Upper lobe of left lung (tissue), 6 donors: Measurements from ENCODE around the gene NDUFS1. TPM values are rescaled to one million over a fixed set of nuclear protein-coding genes. Genes with fewer than 3 reads are reported as not detected.
"Not testable (repeated sequence)": the region's sequence is repeated elsewhere in the genome, so short reads cannot be mapped to it uniquely, and the experiment has no call there.

Experiments
- ATAC-seq, 2 donors: fragments of 200-7000 bp; cut with Tn5 transposase; one replicate each; pipeline ENCODE4 v1.9.1; 2022; ENCODE audit warnings: mild to moderate bottlenecking in 2 of 2, moderate library complexity in 2 of 2; ENCODE audit not compliant: low FRiP score in 2 of 2
- DNase-seq, 2 donors: peaks; one replicate each; pipeline ENCODE4 v3.0.0-alpha.2; 2019 to 2020
- H3K27ac ChIP-seq, 4 donors: fragments of 200-600 bp; sonication (generic); one replicate each; pipeline ENCODE4 v1.5.1; 2016 to 2019
- H3K27me3 ChIP-seq, 4 donors: fragments of 200-600 bp; sonication (generic); one replicate each; pipeline ENCODE4 v1.5.1; 2017 to 2019
- H3K36me3 ChIP-seq, 4 donors: fragments of 200-600 bp; sonication (generic); one replicate each; pipeline ENCODE4 v1.5.1; 2016 to 2019
- H3K4me1 ChIP-seq, 4 donors: fragments of 200-600 bp; sonication (generic); one replicate each; pipeline ENCODE4 v1.5.1; 2018 to 2019
- H3K4me3 ChIP-seq, 4 donors: fragments of 200-600 bp; sonication (generic); one replicate each; pipeline ENCODE4 v1.5.1; 2017 to 2019; ENCODE audit warnings: mild to moderate bottlenecking in 2 of 4, moderate library complexity in 1 of 4
- H3K9me3 ChIP-seq, 4 donors: fragments of 200-600 bp; sonication (generic); one replicate each; pipeline ENCODE4 v1.5.1; 2018 to 2019
- EP300 ChIP-seq, 4 donors: sonication (generic); formaldehyde crosslinking; IDR thresholded peaks; one replicate each; pipeline ENCODE4 v1.5.1; 2017; ENCODE audit warnings: antibody characterized with exemption in 4 of 4, control low read depth in 2 of 4
- POLR2A ChIP-seq, 4 donors: fragments of 450-650 bp; IDR thresholded peaks; one replicate each; pipeline ENCODE4 v1.5.1; 2016 to 2017; ENCODE audit warnings: antibody characterized with exemption in 4 of 4, mild to moderate bottlenecking in 2 of 4
- POLR2AphosphoS5 ChIP-seq, 2 donors: sonication (generic); formaldehyde crosslinking; IDR thresholded peaks; one replicate each; pipeline ENCODE4 v1.5.1; 2017; ENCODE audit warnings: antibody characterized with exemption in 2 of 2
- WGBS, 2 donors: methylation state at CpG; one replicate each; pipeline ENCODE4 v1.1.5; 2017 to 2018; 5-methylcytosine and 5-hydroxymethylcytosine counted together
- total RNA-seq, 6 donors: library from RNA; depleted of rRNA in 4 of 6; stranded (reverse); fragments of >200 nt in 4 of 6; gene quantifications; one replicate each; pipeline versions ENCODE4 v1.1.0 to v1.2.1, GENCODE V29; 2016 to 2021
- TF ChIP-seq, protein P1 (sequence below), 6 experiments: fragments of 450-650 bp in 4 of 6; fragments of 200-600 bp in 2 of 6; sonication (generic) in 2 of 6; IDR thresholded peaks; one replicate each; pipeline ENCODE4 v1.5.1; 2016 to 2019; ENCODE audit warnings: antibody characterized with exemption in 6 of 6
- donor health status: DM: no; HTN: no; CAD: no; lungs with moderate emphysema.
- donor health status: DM: no; HTN: yes; CAD: no; lungs with severe emphysema.

The NDUFS1 gene
- total RNA-seq, 6 donors from 2014 or later = 27.9 to 64.0 (median 55.7) TPM

DNA sequence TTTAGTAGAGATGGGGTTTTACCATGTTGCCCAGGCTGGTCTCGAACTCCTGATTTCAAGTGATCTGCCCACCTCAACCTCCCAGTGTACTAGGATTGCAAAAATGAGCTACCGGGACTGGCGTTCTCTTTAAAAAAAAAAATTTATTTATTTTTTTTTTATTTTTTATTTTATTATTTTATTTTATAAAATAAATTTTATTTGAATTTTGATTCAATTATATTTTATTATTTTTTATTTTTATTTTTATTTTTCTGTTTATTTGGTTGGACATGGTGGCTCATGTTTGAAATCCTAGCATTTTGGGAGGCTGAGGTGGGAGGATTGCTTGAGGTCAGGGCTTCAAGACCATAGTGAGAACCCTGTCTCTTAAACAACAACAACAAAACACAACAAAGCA lies 32.9 kb upstream of the NDUFS1 start:
- no peaks in the 10 kb centered on the region for H3K36me3 ChIP-seq
- H3K27me3 ChIP-seq = no peaks in the 10 kb centered on the region
- no peak for ATAC-seq
- no peak for TF ChIP-seq EP300 (IDR thresholded peaks at IDR 0.05)
- TF ChIP-seq POLR2AphosphoS5 (IDR thresholded peaks at IDR 0.05) = no peak
- TF ChIP-seq, protein P1, sequence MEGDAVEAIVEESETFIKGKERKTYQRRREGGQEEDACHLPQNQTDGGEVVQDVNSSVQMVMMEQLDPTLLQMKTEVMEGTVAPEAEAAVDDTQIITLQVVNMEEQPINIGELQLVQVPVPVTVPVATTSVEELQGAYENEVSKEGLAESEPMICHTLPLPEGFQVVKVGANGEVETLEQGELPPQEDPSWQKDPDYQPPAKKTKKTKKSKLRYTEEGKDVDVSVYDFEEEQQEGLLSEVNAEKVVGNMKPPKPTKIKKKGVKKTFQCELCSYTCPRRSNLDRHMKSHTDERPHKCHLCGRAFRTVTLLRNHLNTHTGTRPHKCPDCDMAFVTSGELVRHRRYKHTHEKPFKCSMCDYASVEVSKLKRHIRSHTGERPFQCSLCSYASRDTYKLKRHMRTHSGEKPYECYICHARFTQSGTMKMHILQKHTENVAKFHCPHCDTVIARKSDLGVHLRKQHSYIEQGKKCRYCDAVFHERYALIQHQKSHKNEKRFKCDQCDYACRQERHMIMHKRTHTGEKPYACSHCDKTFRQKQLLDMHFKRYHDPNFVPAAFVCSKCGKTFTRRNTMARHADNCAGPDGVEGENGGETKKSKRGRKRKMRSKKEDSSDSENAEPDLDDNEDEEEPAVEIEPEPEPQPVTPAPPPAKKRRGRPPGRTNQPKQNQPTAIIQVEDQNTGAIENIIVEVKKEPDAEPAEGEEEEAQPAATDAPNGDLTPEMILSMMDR (IDR thresholded peaks at IDR 0.05) = no peak
- TF ChIP-seq POLR2A (IDR thresholded peaks at IDR 0.05) = no peak
- no peak overlapping the region for H3K4me3 ChIP-seq
- no peak for DNase-seq
- no peaks in the 10 kb centered on the region for H3K9me3 ChIP-seq
- 91 to 96% methylated on average over 3 of the region's 3 CpGs for WGBS, 2 donors
- no peak overlapping the region for H3K27ac ChIP-seq
- H3K4me1 ChIP-seq = no peaks in the 10 kb centered on the region

DNA sequence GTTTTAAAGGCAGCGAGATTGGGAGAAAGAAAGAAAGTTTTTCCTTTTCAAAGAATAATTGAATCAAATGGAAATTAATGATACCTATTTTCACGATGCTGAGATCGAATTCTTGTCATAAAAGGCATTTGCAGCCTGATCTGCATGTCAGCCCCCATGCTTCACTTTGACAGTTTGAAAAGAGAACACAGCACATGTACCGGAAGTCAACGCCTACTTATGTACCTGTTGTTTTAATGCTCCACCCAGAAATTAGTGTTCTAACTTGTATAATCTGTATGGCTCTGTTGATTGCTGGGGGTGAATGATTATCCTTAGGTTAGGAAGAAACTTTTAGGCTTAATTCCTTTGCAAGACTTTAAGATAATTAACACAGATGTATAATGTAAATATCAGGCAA lies 31.4 kb upstream of the NDUFS1 start:
- Histone ChIP-seq H3K9me3 (no peaks in the 10 kb centered on the region), H3K27me3 (no peaks in the 10 kb centered on the region), H3K4me3 (no peak overlapping the region), H3K36me3 (no peaks in the 10 kb centered on the region), H3K27ac (no peak overlapping the region), H3K4me1 (no peaks in the 10 kb centered on the region)
- TF ChIP-seq POLR2AphosphoS5 (IDR thresholded peaks at IDR 0.05) (no peak), EP300 (IDR thresholded peaks at IDR 0.05) (no peak), POLR2A (IDR thresholded peaks at IDR 0.05) (no peak)
- TF ChIP-seq, protein P1 (IDR thresholded peaks at IDR 0.05) = no peak
- WGBS, 2 donors = 92 to 98% methylated on average over 5 of the region's 5 CpGs
- ATAC-seq (no peak), DNase-seq (no peak)

DNA sequence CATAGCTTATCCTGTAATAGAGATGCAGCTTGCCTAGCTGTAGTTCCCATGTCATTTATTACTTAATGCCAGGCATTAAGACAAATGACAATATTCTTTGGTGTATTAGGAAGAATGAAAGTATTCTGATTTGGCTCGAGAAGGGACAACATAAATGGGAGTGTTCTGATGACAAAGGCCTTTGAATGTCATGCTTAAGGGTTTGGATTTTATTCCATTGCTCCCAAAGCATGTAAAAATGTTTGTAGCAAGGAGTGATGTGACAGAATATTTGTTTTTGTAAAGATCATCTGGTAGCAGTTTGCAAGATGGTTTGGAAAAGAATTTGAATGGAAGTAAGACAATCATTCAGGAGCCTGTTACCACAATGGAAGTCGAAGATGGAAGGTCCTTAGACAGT lies 30.9 kb upstream of the NDUFS1 start:
- no peaks in the 10 kb centered on the region for H3K36me3 ChIP-seq
- no peaks in the 10 kb centered on the region for H3K4me1 ChIP-seq
- WGBS, 2 donors = 72 to 82% methylated on average over 2 of the region's 2 CpGs
- H3K27ac ChIP-seq = no peak overlapping the region
- TF ChIP-seq POLR2A (IDR thresholded peaks at IDR 0.05) (no peak), POLR2AphosphoS5 (IDR thresholded peaks at IDR 0.05) (no peak), EP300 (IDR thresholded peaks at IDR 0.05) (no peak)
- TF ChIP-seq, protein P1 (IDR thresholded peaks at IDR 0.05) = no peak
- ATAC-seq = no peak
- no peak overlapping the region for H3K4me3 ChIP-seq
- no peak for DNase-seq
- H3K9me3 ChIP-seq = no peaks in the 10 kb centered on the region
- no peaks in the 10 kb centered on the region for H3K27me3 ChIP-seq

GRCh38 chr2:206189691-206190090 lies 30.4 kb upstream of the NDUFS1 start:
- no peak for TF ChIP-seq POLR2AphosphoS5 (IDR thresholded peaks at IDR 0.05)
- TF ChIP-seq, protein P1 (IDR thresholded peaks at IDR 0.05) = no peak
- TF ChIP-seq POLR2A (IDR thresholded peaks at IDR 0.05) = no peak
- TF ChIP-seq EP300 (IDR thresholded peaks at IDR 0.05) = no peak
- H3K36me3 ChIP-seq = no peaks in the 10 kb centered on the region
- H3K27ac ChIP-seq = no peak overlapping the region
- 80 to 85% methylated on average over 3 of the region's 3 CpGs for WGBS, 2 donors
- DNase-seq (no peak), ATAC-seq (no peak)
- H3K4me1 ChIP-seq = no peaks in the 10 kb centered on the region
- H3K4me3 ChIP-seq = no peak overlapping the region
- H3K27me3 ChIP-seq = no peaks in the 10 kb centered on the region
- H3K9me3 ChIP-seq = no peaks in the 10 kb centered on the region

DNA sequence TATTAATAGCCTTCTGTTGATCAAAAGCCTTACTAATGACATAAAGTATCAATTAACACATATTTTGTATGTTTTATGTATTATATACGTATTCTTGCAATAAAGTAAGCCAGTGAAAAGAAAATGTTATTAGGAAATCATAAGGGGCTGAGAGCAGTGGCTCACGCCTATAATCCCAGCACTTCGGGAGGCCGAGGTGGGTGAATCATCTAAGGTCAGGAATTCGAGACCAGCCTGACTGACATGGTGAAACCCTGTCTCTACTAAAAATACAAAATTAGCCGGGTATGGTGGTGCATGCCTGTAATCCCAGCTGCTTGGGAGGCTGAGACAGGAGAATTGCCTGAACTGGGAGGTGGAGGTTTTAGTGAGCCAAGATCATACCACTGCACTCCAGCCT lies 22.3 kb upstream of the NDUFS1 start:
- DNase-seq, H3K27me3 ChIP-seq, H3K4me1 ChIP-seq, H3K27ac ChIP-seq, H3K36me3 ChIP-seq, H3K4me3 ChIP-seq, H3K9me3 ChIP-seq, ATAC-seq: not testable (repeated sequence)
- 88 to 90% methylated on average over 6 of the region's 6 CpGs for WGBS, 2 donors
